H1 (cell line): ENCODE data around the gene LYRM7. TPM values are rescaled to one million over a fixed set of nuclear protein-coding genes. Genes with fewer than 3 reads are reported as not detected.

Source experiments
- CHD1 ChIP-seq: IDR thresholded peaks from 2 replicates; pipeline ENCODE4 v1.6.1; 2012; ENCODE audit warnings: low read depth, low read length, improper control_type of control experiment
- CHD2 ChIP-seq: IDR thresholded peaks from 2 replicates; pipeline ENCODE4 v1.6.1; 2012; ENCODE audit warnings: low read length, improper control_type of control experiment
- CHD7 ChIP-seq: fragments of 300-600 bp; sonication (generic); IDR thresholded peaks from 2 replicates; pipeline ENCODE4 v1.7.1; 2012; ENCODE audit warnings: low read length, moderate library complexity, mild to moderate bottlenecking, inconsistent platforms; ENCODE audit not compliant: insufficient replicate concordance
- EGR1 ChIP-seq: IDR thresholded peaks from 2 replicates; pipeline ENCODE4 v1.6.1; 2011; ENCODE audit warnings: low read depth, low read length, borderline replicate concordance
- EP300 ChIP-seq, 2 experiments: IDR thresholded peaks; 1 replicate in 1 of 2; 2 replicates in 1 of 2; pipeline ENCODE4 v1.6.1; 2011 to 2012; ENCODE audit warnings: low read depth in 2 of 2, low read length in 2 of 2, mild to moderate bottlenecking in 2 of 2, borderline replicate concordance in 1 of 2, inconsistent platforms in 1 of 2, moderate library complexity in 1 of 2
- POLR2AphosphoS5 ChIP-seq: IDR thresholded peaks from 2 replicates; pipeline ENCODE4 v1.6.1; 2011; ENCODE audit warnings: low read depth, low read length
- SAP30 ChIP-seq: fragments of 300-600 bp; sonication (generic); IDR thresholded peaks from 2 replicates; pipeline ENCODE4 v1.7.1; 2012; ENCODE audit warnings: low read length, moderate library complexity, mild to moderate bottlenecking, inconsistent platforms; ENCODE audit not compliant: insufficient read depth, insufficient replicate concordance
- SIN3A ChIP-seq, 2 experiments: IDR thresholded peaks in 1 of 2; conservative IDR thresholded peaks in 1 of 2; 2 replicates each; pipeline ENCODE4 v1.6.1; 2011 to 2012; ENCODE audit warnings: low read length in 2 of 2, improper control_type of control experiment in 1 of 2, low read depth in 1 of 2, mild to moderate bottlenecking in 1 of 2
- TCF12 ChIP-seq: IDR thresholded peaks from 2 replicates; pipeline ENCODE4 v1.6.1; 2011; ENCODE audit warnings: low read depth, mild to moderate bottlenecking, low read length
- polyA plus RNA-seq, 7 experiments: library from polyadenylated mRNA; depleted of rRNA in 3 of 7; stranded (reverse) in 5 of 7; unstranded in 2 of 7; fragments of >200 nt in 5 of 7; fragments of 200-250 nt in 2 of 7; gene quantifications; 1 replicate in 5 of 7; 2 replicates in 1 of 7; 4 replicates in 1 of 7; pipeline versions ENCODE4 v1.2.1 to v1.2.3, GENCODE V29; 2011 to 2013; ENCODE audit warnings: missing spikeins in 2 of 7, mixed read lengths in 2 of 7
- total RNA-seq: library from RNA; stranded (reverse); fragmentation: NEBNext Ultra II Directional; extraction: Animal tissue kit (Norgen Biotek cat#: 25700); gene quantifications from 2 replicates; pipeline ENCODE4 v1.2.1, GENCODE V29; 2021

LYRM7 gene
- total and polyA plus RNA-seq, 2 of the 8 experiments (the other 6 are each of a cell fraction or from before 2014, with no cell fraction given), result 1.9 to 12.6 TPM

DNA sequence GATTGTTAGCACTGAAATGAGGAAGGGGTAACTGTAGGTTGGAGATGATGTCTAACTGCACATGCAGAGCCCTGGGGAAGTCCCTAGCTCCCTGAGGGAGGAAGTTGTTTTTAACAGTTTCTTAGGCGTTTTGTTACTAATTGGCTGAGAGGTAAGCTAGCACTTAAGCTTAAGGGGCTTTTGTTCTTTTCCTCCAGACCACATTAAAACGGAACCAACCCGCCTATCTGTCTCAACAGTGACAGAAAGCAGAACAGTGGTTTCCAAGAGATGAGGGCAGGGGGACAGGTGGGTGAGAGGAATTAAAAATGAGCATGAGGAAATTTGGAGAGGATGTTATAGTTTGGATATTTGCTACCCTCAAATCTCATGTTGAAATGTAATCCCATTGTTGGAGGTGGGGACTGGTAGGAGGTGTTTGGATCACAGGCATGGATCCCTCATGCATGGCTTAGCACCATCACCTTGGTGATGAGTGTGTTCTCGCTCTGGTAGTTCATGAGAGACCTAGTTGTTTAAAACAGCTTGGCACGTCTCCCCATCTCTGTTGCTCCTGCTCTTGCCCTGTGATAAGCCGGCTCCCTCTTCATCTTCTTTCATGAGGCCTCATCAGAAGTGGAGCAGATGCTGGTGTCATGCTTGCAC is 38.9 kb downstream of the LYRM7 start (continued):
- TF ChIP-seq EP300 (IDR thresholded peaks at IDR 0.05; ENCODE audit: borderline replicate concordance in 1 of 2, low read depth in 2 of 2, low read length in 2 of 2) (no peak), SIN3A (conservative IDR thresholded peaks at IDR 0.05 in 1 of 2, IDR thresholded peaks at IDR 0.05 in 1 of 2; ENCODE audit: low read depth in 1 of 2, low read length in 2 of 2) (no peak), TCF12 (no peak), CHD7 (no peak), POLR2AphosphoS5 (no peak), SAP30 (no peak), CHD2 (no peak), CHD1 (no peak), EGR1 (no peak)
